ENCODE measurements around the gene DNAJC5.

Gene DNAJC5

GRCh38 chr20:63961664-63962425 lies 66.9 kb downstream of the DNAJC5 start:
- Histone ChIP-seq H3K79me1 (ENCODE audit: low read length) (no peaks in the 10 kb centered on the region), H3K27me3 (ENCODE audit: insufficient read depth, low read length, poor library complexity) (no peaks in the 10 kb centered on the region), H3K4ac (ENCODE audit: low read depth, low read length) (no peak overlapping the region), H3K18ac (ENCODE audit: low read length) (no peak overlapping the region), H3K79me2 (ENCODE audit: control insufficient read depth, insufficient read depth, low read length) (no peaks in the 10 kb centered on the region), H2AK5ac (ENCODE audit: low read length) (no peak overlapping the region), H3K4me2 (ENCODE audit: low read length) (no peak overlapping the region), H2BK120ac (ENCODE audit: low read depth, low read length) (no peak overlapping the region), H2BK5ac (ENCODE audit: low read length) (no peak overlapping the region), H2BK15ac (replicated peaks; ENCODE audit: low read depth) (no peak overlapping the region), H3K9ac (ENCODE audit: low read length) (no peak overlapping the region), H3K23ac (ENCODE audit: low read length) (no peak overlapping the region), H3K4me3 (ENCODE audit: low read length) (no peak overlapping the region), H4K8ac (ENCODE audit: low read depth, low read length) (no peak overlapping the region), H4K5ac (ENCODE audit: low read length) (no peak overlapping the region), H3K4me1 (ENCODE audit: control insufficient read depth, low read depth, low read length) (no peaks in the 10 kb centered on the region), H3K36me3 (ENCODE audit: control insufficient read depth, insufficient read depth, low read length) (peaks cover 9% of the 10 kb centered on the region), H3K56ac (ENCODE audit: low read length) (no peak overlapping the region), H3K27ac (ENCODE audit: low read depth, low read length) (no peak overlapping the region)
- no CpG with 5 or more reads among the region's 26 CpGs for WGBS (ENCODE audit: extremely low coverage, insufficient coverage, low lambda C conversion rate)
- no peak for DNase-seq

- H3K18ac ChIP-seq (ENCODE audit: low read length): no peak overlapping the region
- no peak overlapping the region for H2BK5ac ChIP-seq (ENCODE audit: low read length)
- no peak overlapping the region for H3K56ac ChIP-seq (ENCODE audit: low read length)
- H3K23ac ChIP-seq (ENCODE audit: low read length): no peak overlapping the region
- no peak overlapping the region for H3K4me3 ChIP-seq (ENCODE audit: low read length)
- no peak overlapping the region for H3K9ac ChIP-seq (ENCODE audit: low read length)
- no peaks in the 10 kb centered on the region for H3K27me3 ChIP-seq (ENCODE audit: insufficient read depth, low read length, poor library complexity)
- H3K27ac ChIP-seq (ENCODE audit: low read depth, low read length): no peak overlapping the region
- H3K4ac ChIP-seq (ENCODE audit: low read depth, low read length): no peak overlapping the region
- H3K79me2 ChIP-seq (ENCODE audit: control insufficient read depth, insufficient read depth, low read length): no peaks in the 10 kb centered on the region
- no peak overlapping the region for H2AK5ac ChIP-seq (ENCODE audit: low read length)
- no peak for DNase-seq
- no CpG with 5 or more reads among the region's 61 CpGs for WGBS (ENCODE audit: extremely low coverage, insufficient coverage, low lambda C conversion rate)
- no peak overlapping the region for H4K8ac ChIP-seq (ENCODE audit: low read depth, low read length)
- H2BK15ac ChIP-seq (replicated peaks; ENCODE audit: low read depth): no peak overlapping the region
- H3K36me3 ChIP-seq (ENCODE audit: control insufficient read depth, insufficient read depth, low read length): peaks cover 9% of the 10 kb centered on the region
- H2BK120ac ChIP-seq (ENCODE audit: low read depth, low read length): no peak overlapping the region
- no peaks in the 10 kb centered on the region for H3K79me1 ChIP-seq (ENCODE audit: low read length)
- H4K5ac ChIP-seq (ENCODE audit: low read length): no peak overlapping the region
- no peaks in the 10 kb centered on the region for H3K4me1 ChIP-seq (ENCODE audit: control insufficient read depth, low read depth, low read length)
- H3K4me2 ChIP-seq (ENCODE audit: low read length): no peak overlapping the region
Measured at GRCh38 chr20:63962426-63963347, 67.8 kb downstream of the DNAJC5 start.

- DNase-seq: no peak
- H3K27me3 ChIP-seq (ENCODE audit: insufficient read depth, low read length, poor library complexity): no peaks in the 10 kb centered on the region
- H2BK5ac ChIP-seq (ENCODE audit: low read length): no peak overlapping the region
- H3K36me3 ChIP-seq (ENCODE audit: control insufficient read depth, insufficient read depth, low read length): peaks cover 11% of the 10 kb centered on the region
- H3K79me2 ChIP-seq (ENCODE audit: control insufficient read depth, insufficient read depth, low read length): no peaks in the 10 kb centered on the region
- H3K4ac ChIP-seq (ENCODE audit: low read depth, low read length): no peak overlapping the region
- no peaks in the 10 kb centered on the region for H3K79me1 ChIP-seq (ENCODE audit: low read length)
- no peak overlapping the region for H3K56ac ChIP-seq (ENCODE audit: low read length)
- no peak overlapping the region for H2BK15ac ChIP-seq (replicated peaks; ENCODE audit: low read depth)
- H4K8ac ChIP-seq (ENCODE audit: low read depth, low read length): no peak overlapping the region
- no CpG with 5 or more reads among the region's 27 CpGs for WGBS (ENCODE audit: extremely low coverage, insufficient coverage, low lambda C conversion rate)
- H3K4me3 ChIP-seq (ENCODE audit: low read length): no peak overlapping the region
- no peak overlapping the region for H3K4me2 ChIP-seq (ENCODE audit: low read length)
- H2AK5ac ChIP-seq (ENCODE audit: low read length): no peak overlapping the region
- H4K5ac ChIP-seq (ENCODE audit: low read length): no peak overlapping the region
- no peak overlapping the region for H3K18ac ChIP-seq (ENCODE audit: low read length)
- H3K4me1 ChIP-seq (ENCODE audit: control insufficient read depth, low read depth, low read length): no peaks in the 10 kb centered on the region
- H3K27ac ChIP-seq (ENCODE audit: low read depth, low read length): no peak overlapping the region
- H3K9ac ChIP-seq (ENCODE audit: low read length): no peak overlapping the region
- H3K23ac ChIP-seq (ENCODE audit: low read length): no peak overlapping the region
- no peak overlapping the region for H2BK120ac ChIP-seq (ENCODE audit: low read depth, low read length)
Measured at GRCh38 chr20:63963348-63963741, 68.4 kb downstream of the DNAJC5 start.

- no peak overlapping the region for H3K4me3 ChIP-seq (ENCODE audit: low read length)
- no peak overlapping the region for H4K5ac ChIP-seq (ENCODE audit: low read length)
- no peak overlapping the region for H2AK5ac ChIP-seq (ENCODE audit: low read length)
- H3K56ac ChIP-seq (ENCODE audit: low read length): no peak overlapping the region
- no peak overlapping the region for H3K27ac ChIP-seq (ENCODE audit: low read depth, low read length)
- H3K23ac ChIP-seq (ENCODE audit: low read length): no peak overlapping the region
- peaks cover 11% of the 10 kb centered on the region for H3K36me3 ChIP-seq (ENCODE audit: control insufficient read depth, insufficient read depth, low read length)
- no peak overlapping the region for H3K18ac ChIP-seq (ENCODE audit: low read length)
- no peaks in the 10 kb centered on the region for H3K79me2 ChIP-seq (ENCODE audit: control insufficient read depth, insufficient read depth, low read length)
- H3K4me1 ChIP-seq (ENCODE audit: control insufficient read depth, low read depth, low read length): no peaks in the 10 kb centered on the region
- no peak overlapping the region for H2BK120ac ChIP-seq (ENCODE audit: low read depth, low read length)
- no peak overlapping the region for H3K4me2 ChIP-seq (ENCODE audit: low read length)
- H2BK15ac ChIP-seq (replicated peaks; ENCODE audit: low read depth): no peak overlapping the region
- no peak overlapping the region for H3K4ac ChIP-seq (ENCODE audit: low read depth, low read length)
- WGBS (ENCODE audit: extremely low coverage, insufficient coverage, low lambda C conversion rate): no CpG with 5 or more reads among the region's 16 CpGs
- no peak overlapping the region for H2BK5ac ChIP-seq (ENCODE audit: low read length)
- H3K79me1 ChIP-seq (ENCODE audit: low read length): no peaks in the 10 kb centered on the region
- no peak overlapping the region for H3K9ac ChIP-seq (ENCODE audit: low read length)
- DNase-seq: no peak
- no peak overlapping the region for H4K8ac ChIP-seq (ENCODE audit: low read depth, low read length)
- H3K27me3 ChIP-seq (ENCODE audit: insufficient read depth, low read length, poor library complexity): no peaks in the 10 kb centered on the region
Measured at GRCh38 chr20:63963784-63964301, 68.9 kb downstream of the DNAJC5 start.

GRCh38 chr20:63964412-63964811 lies 69.5 kb downstream of the DNAJC5 start:
- no CpG with 5 or more reads among the region's 16 CpGs for WGBS (ENCODE audit: extremely low coverage, insufficient coverage, low lambda C conversion rate)
- Histone ChIP-seq H3K4me1 (ENCODE audit: control insufficient read depth, low read depth, low read length) (no peaks in the 10 kb centered on the region), H2BK120ac (ENCODE audit: low read depth, low read length) (no peak overlapping the region), H3K79me1 (ENCODE audit: low read length) (no peaks in the 10 kb centered on the region), H2BK15ac (replicated peaks; ENCODE audit: low read depth) (no peak overlapping the region), H3K27me3 (ENCODE audit: insufficient read depth, low read length, poor library complexity) (no peaks in the 10 kb centered on the region), H3K36me3 (ENCODE audit: control insufficient read depth, insufficient read depth, low read length) (peaks cover 11% of the 10 kb centered on the region), H3K56ac (ENCODE audit: low read length) (no peak overlapping the region), H3K23ac (ENCODE audit: low read length) (no peak overlapping the region), H2AK5ac (ENCODE audit: low read length) (no peak overlapping the region), H2BK5ac (ENCODE audit: low read length) (no peak overlapping the region), H4K5ac (ENCODE audit: low read length) (no peak overlapping the region), H3K4me2 (ENCODE audit: low read length) (no peak overlapping the region), H3K27ac (ENCODE audit: low read depth, low read length) (no peak overlapping the region), H3K9ac (ENCODE audit: low read length) (no peak overlapping the region), H3K4ac (ENCODE audit: low read depth, low read length) (no peak overlapping the region), H3K18ac (ENCODE audit: low read length) (no peak overlapping the region), H3K4me3 (ENCODE audit: low read length) (no peak overlapping the region), H3K79me2 (ENCODE audit: control insufficient read depth, insufficient read depth, low read length) (no peaks in the 10 kb centered on the region), H4K8ac (ENCODE audit: low read depth, low read length) (no peak overlapping the region)
- no peak for DNase-seq
